Limb (tissue), 2 donors: Measurements from ENCODE around the gene CYP26A1.

Experiments
- DNase-seq, 2 donors: peaks; one replicate each; pipeline ENCODE4 v3.0.0-alpha.2; 2016; ENCODE audit errors: extremely low spot score in 2 of 2

The CYP26A1 gene

GRCh38 chr10:93073539-93074146 is at the start of gene CYP26A1:
TSS of gene CYP26A1 (plus strand) at chr10:93073893. CDS start at chr10:93073935, 42 bp downstream.
- DNase-seq, result no peak

- no peak for DNase-seq
These were observed 47.6 kb upstream of the CYP26A1 start for GRCh38 chr10:93026072-93026471.

- DNase-seq, result no peak
These were observed 46.2 kb upstream of the CYP26A1 start for GRCh38 chr10:93027508-93027907.

- DNase-seq, result no peak
These were observed 44.8 kb upstream of the CYP26A1 start for GRCh38 chr10:93028883-93029282.

- no peak for DNase-seq
These were observed 43.3 kb upstream of the CYP26A1 start for GRCh38 chr10:93030409-93030808.

- DNase-seq, result no peak
These were observed 41.4 kb upstream of the CYP26A1 start for GRCh38 chr10:93032105-93032808.

GRCh38 chr10:93032809-93033137 is 40.9 kb upstream of the CYP26A1 start:
- DNase-seq, result no peak

GRCh38 chr10:93034426-93034825 is 39.3 kb upstream of the CYP26A1 start:
- DNase-seq, result no peak

GRCh38 chr10:93039110-93039509 is 34.6 kb upstream of the CYP26A1 start:
- DNase-seq, result no peak

- DNase-seq, result no peak
These were observed 34.0 kb upstream of the CYP26A1 start for GRCh38 chr10:93039721-93040120.

GRCh38 chr10:93054486-93054885 is 19.2 kb upstream of the CYP26A1 start:
- no peak for DNase-seq

GRCh38 chr10:93058139-93058538 is 15.6 kb upstream of the CYP26A1 start:
- no peak for DNase-seq

GRCh38 chr10:93059975-93060886 is 13.5 kb upstream of the CYP26A1 start, which contains the start of gene CYP26C1:
TSS of gene CYP26C1 (plus strand) at chr10:93060798. CDS start at chr10:93061264, 466 bp downstream.
- no peak for DNase-seq

GRCh38 chr10:93060887-93061593 is 12.7 kb upstream of the CYP26A1 start:
- DNase-seq, result no peak

GRCh38 chr10:93061594-93062513 is 11.8 kb upstream of the CYP26A1 start:
- DNase-seq, result no peak

- no peak for DNase-seq
These were observed 11.1 kb upstream of the CYP26A1 start for GRCh38 chr10:93062514-93063143.

- no peak for DNase-seq
These were observed 10.3 kb upstream of the CYP26A1 start for GRCh38 chr10:93063144-93063976.

- DNase-seq, result no peak
These were observed 9.6 kb upstream of the CYP26A1 start for GRCh38 chr10:93063977-93064660.
